HG03097 (cell line): ENCODE measurements around the gene SLAMF1.
"Not testable (repeated sequence)": the region's sequence is repeated elsewhere in the genome, so short reads cannot be mapped to it uniquely, and the experiment has no call there.

Source experiments
- ATAC-seq: cut with Tn5 transposase; IDR thresholded peaks from one replicate; pipeline ENCODE4 v1.9.1; 2021; ENCODE audit not compliant: unreplicated experiment, low FRiP score

The SLAMF1 gene

GRCh38 chr1:160646711-160647328, at the start of gene SLAMF1:
Gene SLAMF1, minus strand, starts transcription at chr1:160647044. Its CDS starts 99 bp downstream, at chr1:160646945.
- ATAC-seq = peak; percentile 54

GRCh38 chr1:160692390-160692789, 45.5 kb upstream of the SLAMF1 start:
- not testable (repeated sequence) for ATAC-seq

GRCh38 chr1:160685266-160685665, 38.4 kb upstream of the SLAMF1 start:
- ATAC-seq = no peak

- no peak for ATAC-seq
Measured at GRCh38 chr1:160682983-160683865, 36.4 kb upstream of the SLAMF1 start.

GRCh38 chr1:160681891-160682140, 35.0 kb upstream of the SLAMF1 start:
- ATAC-seq = no peak

GRCh38 chr1:160681066-160681890, 34.4 kb upstream of the SLAMF1 start:
- no peak for ATAC-seq

- ATAC-seq = no peak
Measured at GRCh38 chr1:160680399-160680798, 33.6 kb upstream of the SLAMF1 start.

- ATAC-seq = no peak
Measured at GRCh38 chr1:160679893-160680292, 33.0 kb upstream of the SLAMF1 start.

GRCh38 chr1:160676869-160677597, 30.2 kb upstream of the SLAMF1 start:
- ATAC-seq = no peak

GRCh38 chr1:160675641-160676410, 29.0 kb upstream of the SLAMF1 start:
- peak; percentile 33 for ATAC-seq

GRCh38 chr1:160674415-160674814, 27.6 kb upstream of the SLAMF1 start:
- no peak for ATAC-seq

GRCh38 chr1:160672789-160673695, 26.2 kb upstream of the SLAMF1 start:
- no peak for ATAC-seq

GRCh38 chr1:160671603-160672517, 25.0 kb upstream of the SLAMF1 start:
- ATAC-seq = no peak

- ATAC-seq = no peak
Measured at GRCh38 chr1:160670701-160671100, 23.9 kb upstream of the SLAMF1 start.

GRCh38 chr1:160669802-160670201, 23.0 kb upstream of the SLAMF1 start:
- ATAC-seq = no peak

- ATAC-seq = no peak
Measured at GRCh38 chr1:160669276-160669675, 22.4 kb upstream of the SLAMF1 start.

- no peak for ATAC-seq
Measured at GRCh38 chr1:160667896-160668295, 21.1 kb upstream of the SLAMF1 start.

- no peak for ATAC-seq
Measured at GRCh38 chr1:160666079-160666442, 19.2 kb upstream of the SLAMF1 start.
